Kidney epithelial cell (primary cell): ENCODE measurements around the gene ZNF48. TPM values are rescaled to one million over a fixed set of nuclear protein-coding genes. Genes with fewer than 3 reads are reported as not detected.

ENCODE experiments used
- DNase-seq: peaks from one replicate; pipeline ENCODE4 v3.0.0-alpha.2; 2010; ENCODE audit warnings: low read depth
- H3K27me3 ChIP-seq: 2 replicates; pipeline ENCODE4 v1.6.0; 2011; ENCODE audit warnings: low read length; ENCODE audit not compliant: control insufficient read depth, insufficient read depth
- H3K36me3 ChIP-seq: 2 replicates; pipeline ENCODE4 v1.5.1; 2011; ENCODE audit warnings: low read length; ENCODE audit not compliant: control insufficient read depth, insufficient read depth
- H3K4me3 ChIP-seq: 2 replicates; pipeline ENCODE4 v1.5.1; 2011; ENCODE audit warnings: low read depth, mild to moderate bottlenecking, control low read depth, low read length
- CTCF ChIP-seq: IDR thresholded peaks from 2 replicates; pipeline ENCODE4 v1.5.1; 2011; ENCODE audit warnings: mild to moderate bottlenecking, moderate library complexity, low read length, control low read depth, inconsistent platforms; ENCODE audit not compliant: insufficient read depth, poor library complexity, severe bottlenecking
- total RNA-seq: library from RNA; depleted of rRNA; stranded (reverse); fragments of >200 nt; gene quantifications from 2 replicates; pipeline ENCODE4 v1.2.3, GENCODE V29; 2015

ZNF48 gene
- total RNA-seq, 1 donor from 2014 or later = 24.4 TPM

GRCh38 chr16:30369091-30369937 lies 25.9 kb upstream of the ZNF48 start:
- Histone ChIP-seq H3K27me3 (no peaks in the 10 kb centered on the region), H3K4me3 (peak overlapping the region; percentile 78), H3K36me3 (peaks cover 1% of the 10 kb centered on the region)
- no peak for DNase-seq
- TF ChIP-seq CTCF = no peak

- DNase-seq = no peak
- TF ChIP-seq CTCF = no peak
- H3K36me3 ChIP-seq = no peaks in the 10 kb centered on the region
- no peaks in the 10 kb centered on the region for H3K27me3 ChIP-seq
- peak overlapping the region; percentile 78 for H3K4me3 ChIP-seq
Observed at GRCh38 chr16:30369938-30370455, 25.2 kb upstream of the ZNF48 start.

- TF ChIP-seq CTCF = peak; percentile 27
- H3K27me3 ChIP-seq = no peaks in the 10 kb centered on the region
- DNase-seq = peak; percentile 100
Observed at GRCh38 chr16:30370456-30371247, 24.6 kb upstream of the ZNF48 start, which contains the start of gene TBC1D10B. Gene TBC1D10B, minus strand, starts transcription at chr16:30370494. Its CDS starts 311 bp downstream, at chr16:30370183.

GRCh38 chr16:30371248-30371816 lies 23.9 kb upstream of the ZNF48 start:
- H3K4me3 ChIP-seq = peak overlapping the region; percentile 45
- no peak for DNase-seq

More at GRCh38 chr16:30370456-30371247, 24.6 kb upstream of the ZNF48 start, which contains the start of gene TBC1D10B:
- H3K36me3 ChIP-seq = no peaks in the 10 kb centered on the region
- H3K4me3 ChIP-seq = peak within 1 kb of the TSS; percentile 78

More at GRCh38 chr16:30371248-30371816, 23.9 kb upstream of the ZNF48 start:
- Histone ChIP-seq H3K36me3 (no peaks in the 10 kb centered on the region), H3K27me3 (no peaks in the 10 kb centered on the region)
- no peak for TF ChIP-seq CTCF
